Measurements from ENCODE around the gene OR9I1.

OR9I1 gene, protein sequence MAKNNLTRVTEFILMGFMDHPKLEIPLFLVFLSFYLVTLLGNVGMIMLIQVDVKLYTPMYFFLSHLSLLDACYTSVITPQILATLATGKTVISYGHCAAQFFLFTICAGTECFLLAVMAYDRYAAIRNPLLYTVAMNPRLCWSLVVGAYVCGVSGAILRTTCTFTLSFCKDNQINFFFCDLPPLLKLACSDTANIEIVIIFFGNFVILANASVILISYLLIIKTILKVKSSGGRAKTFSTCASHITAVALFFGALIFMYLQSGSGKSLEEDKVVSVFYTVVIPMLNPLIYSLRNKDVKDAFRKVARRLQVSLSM

DNA sequence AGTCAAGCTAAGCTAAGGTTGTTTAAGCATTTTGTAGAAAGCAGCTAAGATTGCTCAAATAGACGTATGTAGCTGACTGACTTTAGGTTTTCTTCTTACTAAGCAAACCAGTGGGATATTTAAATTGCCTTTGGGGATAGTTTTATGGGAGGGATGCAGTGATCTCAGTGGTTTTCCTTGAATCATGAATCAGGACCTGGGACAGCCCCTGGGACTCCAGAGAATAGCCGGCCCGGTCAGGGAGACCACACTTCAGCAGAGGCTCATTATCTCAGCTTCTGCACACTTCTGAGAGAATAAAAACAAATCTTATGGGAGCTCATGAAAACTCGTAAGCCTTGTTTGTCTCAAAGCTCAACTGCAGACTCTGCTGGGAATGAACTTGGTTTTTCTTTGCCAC, at the start of gene OR9I1:
Gene OR9I1 (minus strand): TSS at position 62 of the 400 bp plus-strand sequence. CDS start 6,086 bp downstream, outside the sequence.
- DNase-seq, result no peak

- DNase-seq, result no peak
These were observed 40.3 kb upstream of the OR9I1 start for GRCh38 chr11:58165504-58166106.

DNA sequence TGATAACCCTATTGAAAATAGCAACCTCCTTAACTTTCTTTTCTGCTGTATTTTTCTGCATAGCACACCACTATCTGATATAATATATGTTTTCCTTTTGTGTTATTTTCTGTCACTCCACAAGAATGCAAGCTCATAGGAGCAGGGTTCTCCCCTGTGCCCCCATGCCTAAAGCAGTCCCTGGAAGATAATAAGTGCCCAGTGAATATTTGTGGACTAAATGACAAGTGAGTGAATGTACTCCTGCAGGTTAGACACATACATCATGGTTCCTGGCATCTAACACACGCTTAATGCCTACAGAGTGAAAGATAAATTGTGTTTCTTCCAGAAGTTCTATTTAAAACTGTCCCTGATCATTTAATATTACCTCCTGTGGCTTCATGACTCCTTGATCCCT, 39.7 kb upstream of the OR9I1 start:
- DNase-seq, result no peak

DNA sequence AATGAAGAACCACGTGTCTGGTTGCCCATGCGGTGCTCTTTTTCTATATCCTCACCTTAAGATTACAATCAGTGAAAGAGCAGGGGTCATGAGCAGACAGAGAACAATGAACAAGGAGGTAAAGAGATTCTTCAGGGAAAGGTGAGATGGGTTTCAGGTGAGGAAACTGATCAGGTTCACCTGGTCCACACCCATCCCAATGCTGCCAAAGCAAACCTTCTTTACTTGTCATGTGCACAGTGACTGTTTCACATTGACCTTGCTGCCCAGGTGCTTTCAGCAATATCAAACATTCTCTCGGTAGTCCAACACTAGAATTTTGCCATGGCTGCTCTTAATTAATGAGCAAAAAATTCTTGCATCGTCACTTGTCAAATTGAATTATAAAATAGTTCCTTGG, 39.1 kb upstream of the OR9I1 start:
- DNase-seq, result no peak

DNA sequence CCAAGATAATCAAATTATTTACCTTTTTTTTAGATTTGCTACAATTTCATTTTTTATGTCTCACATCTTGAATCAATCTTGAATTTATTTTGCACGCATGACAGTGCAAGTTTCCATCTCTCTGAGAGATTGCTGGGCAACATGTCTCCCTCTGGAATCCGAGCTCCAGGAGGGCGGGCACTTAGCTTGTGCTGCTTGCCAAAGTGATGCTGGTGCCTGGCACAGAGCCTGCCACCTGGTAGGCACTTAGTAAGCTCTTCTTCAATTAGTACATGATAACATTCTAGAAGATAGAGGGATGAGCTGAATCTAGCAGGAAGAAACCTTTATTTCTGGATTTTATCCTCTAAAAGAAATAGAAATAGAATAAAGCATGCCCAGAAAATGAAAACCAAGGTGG, 27.5 kb upstream of the OR9I1 start:
- no peak for DNase-seq

DNA sequence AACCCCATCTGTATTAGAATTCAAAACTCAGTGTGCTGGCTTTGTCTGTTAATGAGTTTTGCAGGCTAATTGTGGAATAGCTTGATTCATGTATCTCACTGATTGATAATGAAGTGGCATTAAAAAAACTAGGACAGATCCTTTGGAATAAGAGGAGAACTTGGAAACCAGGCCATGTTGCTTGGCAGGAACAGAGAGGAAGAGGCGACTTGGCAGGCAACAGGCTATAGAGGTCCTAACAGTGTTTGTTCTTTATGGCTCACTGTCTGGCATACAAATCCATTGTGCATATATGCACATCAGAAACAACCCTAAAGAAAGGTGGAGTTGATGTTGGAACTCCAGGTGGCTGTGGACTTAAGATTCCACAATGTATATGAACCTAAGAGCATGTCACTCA, 17.4 kb upstream of the OR9I1 start:
- no peak for DNase-seq

DNA sequence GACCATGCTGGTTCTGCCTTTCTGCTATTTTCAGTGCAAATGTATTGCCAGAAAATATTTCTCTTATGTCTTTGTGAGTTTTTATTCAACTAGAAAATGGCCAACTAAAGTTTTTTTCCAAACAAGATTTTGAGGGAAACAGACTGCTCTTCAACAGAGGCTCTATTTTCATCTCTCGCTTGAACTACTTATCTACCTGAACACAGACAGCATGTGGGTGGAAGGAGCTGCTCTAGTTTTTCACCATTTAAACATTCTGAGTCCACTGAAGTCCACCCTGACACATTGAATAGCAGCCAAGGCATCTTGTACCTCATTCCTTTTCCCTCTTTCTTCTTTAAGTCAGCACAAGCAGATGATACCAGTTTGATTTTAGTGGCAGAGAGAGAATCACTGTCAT, 9.8 kb upstream of the OR9I1 start:
- DNase-seq, result no peak

DNA sequence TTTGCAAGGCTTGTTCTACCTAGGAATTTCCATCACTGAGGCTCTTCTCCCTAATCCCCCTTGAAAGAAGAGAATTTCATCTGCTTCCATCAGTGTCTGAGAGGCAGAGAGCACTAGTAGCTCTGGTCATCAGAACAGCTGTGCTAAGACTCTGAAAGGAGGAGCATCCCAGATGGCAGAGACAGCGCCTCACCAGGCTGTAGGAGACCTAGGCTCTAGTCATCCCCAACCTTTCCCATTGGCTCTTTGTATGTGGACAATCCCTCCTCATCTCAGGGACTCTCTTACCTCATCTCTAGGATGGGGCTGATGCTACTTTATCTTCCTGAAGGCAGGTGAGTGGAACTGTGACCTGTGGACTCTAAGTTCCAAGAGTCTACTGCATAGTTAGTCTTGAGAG, 8.8 kb upstream of the OR9I1 start:
- DNase-seq, result no peak

DNA sequence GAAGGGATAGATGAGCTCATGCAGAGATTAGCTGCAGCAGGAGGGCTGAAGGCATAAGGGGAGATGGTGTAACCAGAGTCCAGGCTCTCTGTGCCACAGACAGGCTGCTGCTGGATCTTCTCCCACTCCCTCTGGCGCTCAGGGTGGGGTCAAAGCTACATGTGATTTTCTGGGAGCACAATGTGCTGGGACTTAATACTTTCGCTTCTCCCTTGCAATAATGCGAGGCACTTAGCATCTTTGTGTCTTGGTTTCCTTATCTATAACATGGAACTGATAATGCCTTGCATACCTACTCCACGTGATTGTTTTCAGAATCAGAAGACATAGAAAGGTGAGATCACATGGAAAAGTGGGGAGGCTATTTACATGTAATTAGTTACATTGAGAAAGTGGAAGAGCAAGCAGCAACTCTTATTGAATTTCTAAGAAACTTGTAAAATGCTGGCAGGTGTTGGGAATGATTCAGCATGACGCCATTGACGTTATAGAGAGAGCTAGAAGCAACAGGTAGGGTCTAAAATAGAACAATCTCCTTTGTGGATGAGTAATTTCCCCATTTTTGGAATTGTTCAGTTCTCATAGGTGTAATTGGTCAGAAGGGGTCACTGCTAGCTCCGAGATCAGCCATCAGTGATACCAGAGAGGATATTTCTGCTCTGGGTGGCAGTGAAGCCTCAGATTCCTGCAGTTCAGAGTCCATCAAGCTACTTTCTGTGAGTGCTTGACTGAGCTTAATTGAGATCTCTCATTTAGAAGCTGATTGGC, 8.2 kb upstream of the OR9I1 start:
- DNase-seq, result no peak

GRCh38 chr11:58127350-58127749, 2.0 kb upstream of the OR9I1 start:
- peak; percentile 76 for DNase-seq

GRCh38 chr11:58121096-58121495, 4.2 kb downstream of the OR9I1 start:
- no peak for DNase-seq

DNA sequence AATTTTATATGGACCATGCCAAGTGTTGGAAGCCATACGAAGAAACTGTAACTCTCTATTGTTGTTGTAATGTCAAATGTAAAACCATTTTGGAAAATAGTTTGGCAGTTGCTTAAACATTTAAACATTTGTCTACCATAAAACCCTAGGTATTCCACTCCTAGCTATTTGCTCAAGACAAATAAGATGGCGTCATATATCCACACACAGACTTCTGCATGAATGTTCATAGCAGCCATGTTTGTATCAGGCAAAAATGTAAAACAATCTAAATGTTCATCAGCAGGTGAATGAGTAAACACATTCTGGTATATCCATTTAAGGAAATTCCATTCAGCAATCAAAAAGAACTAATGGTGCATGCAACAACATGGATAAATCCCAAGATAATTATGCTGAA, 27.9 kb downstream of the OR9I1 start:
- DNase-seq, result no peak

DNA sequence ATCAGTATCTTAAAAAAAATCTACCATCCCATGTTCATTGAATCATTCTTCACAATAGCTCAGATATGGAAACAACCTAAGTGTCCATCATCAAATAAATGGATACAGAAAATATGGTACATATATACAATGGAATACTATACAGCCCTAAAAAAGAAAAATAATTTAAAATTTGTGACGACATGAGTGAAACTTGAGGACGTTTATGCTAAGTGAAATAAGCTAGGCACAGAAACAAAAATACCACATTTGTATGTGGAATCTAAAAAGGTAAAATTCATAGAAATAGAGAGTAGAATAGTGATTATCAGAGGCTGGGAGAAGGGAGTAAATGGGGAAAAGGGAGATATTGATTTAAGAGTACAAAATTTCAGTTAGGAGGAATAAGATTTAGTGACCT, 38.8 kb downstream of the OR9I1 start:
- DNase-seq, result no peak

DNA sequence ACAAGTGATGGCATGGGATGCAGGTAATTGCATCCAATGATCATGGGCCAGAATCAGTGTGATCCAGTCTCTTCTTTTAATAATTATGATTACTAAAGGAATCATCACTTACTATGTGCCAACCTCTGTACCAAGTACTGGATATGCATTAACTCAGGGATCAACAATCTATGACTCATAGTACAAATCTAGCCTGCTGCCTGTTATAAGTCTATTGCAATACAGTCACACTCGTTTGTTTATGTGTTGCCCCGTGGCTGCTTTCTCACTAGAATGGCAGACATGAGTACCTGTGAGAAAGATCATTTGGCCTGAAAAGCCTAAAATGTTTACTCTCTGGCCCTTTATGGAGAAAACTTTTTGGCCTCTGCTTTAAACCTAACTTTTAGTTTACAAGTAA, 49.5 kb downstream of the OR9I1 start:
- peak; percentile 78 for DNase-seq

DNA sequence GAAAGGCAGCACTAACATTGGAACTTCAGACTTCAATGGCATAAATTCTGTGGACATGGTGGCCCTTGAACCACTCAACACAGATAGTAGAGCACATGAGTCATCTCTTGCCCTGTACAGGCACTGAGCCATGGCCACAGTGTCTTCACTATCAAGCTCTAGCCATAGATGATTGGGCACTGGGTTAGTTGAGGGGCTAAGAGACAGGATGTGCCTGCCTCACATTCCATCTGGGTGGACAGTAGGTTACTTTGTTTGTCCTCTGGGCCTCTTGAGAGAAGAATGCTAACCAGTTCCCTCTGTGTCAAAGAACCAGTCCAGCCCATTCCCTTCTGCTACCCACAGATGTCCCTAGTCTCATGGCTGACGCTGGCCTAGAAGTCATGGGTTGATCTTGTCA, 54.7 kb downstream of the OR9I1 start:
- DNase-seq, result no peak

DNA sequence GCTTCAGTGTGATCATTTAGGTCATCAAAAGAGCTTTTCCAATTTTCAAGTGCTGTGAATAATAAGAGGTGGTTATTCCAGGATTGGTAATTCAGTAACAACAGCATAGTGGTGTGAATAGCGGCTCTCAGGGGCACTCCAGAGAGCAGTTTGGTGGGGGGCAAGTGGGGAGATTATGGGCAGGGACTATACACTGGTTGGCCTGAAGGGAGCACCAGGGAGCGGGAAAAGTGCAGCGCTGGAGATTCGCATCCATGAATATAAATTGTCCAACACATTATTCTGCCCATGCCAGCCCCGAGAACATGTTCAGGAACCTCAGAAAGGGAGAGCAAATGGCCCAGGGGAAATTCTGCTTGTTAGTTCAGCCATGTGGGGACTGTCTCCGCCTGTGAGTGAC, 56.7 kb downstream of the OR9I1 start:
- no peak for DNase-seq

DNA sequence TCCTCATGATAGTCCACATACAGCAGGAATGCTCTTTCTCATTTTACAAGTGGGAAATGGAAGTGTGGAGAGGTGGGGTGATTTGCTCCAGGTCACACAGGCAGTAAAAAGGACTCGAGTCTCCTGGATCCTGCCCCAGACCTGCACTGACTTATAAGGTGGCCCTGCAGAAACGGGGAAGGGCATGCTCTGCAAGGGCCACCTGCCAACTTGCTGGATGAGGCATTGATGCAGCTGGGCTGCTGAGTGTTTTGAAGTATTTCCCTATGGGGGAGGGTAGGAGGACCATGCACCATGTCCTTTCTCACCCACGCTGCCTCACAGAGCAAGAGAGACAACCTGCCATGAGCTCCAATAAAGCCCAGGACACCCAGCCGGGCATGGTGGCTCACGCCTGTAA, 57.6 kb downstream of the OR9I1 start:
- no peak for DNase-seq
